ENCODE results near the gene CCNI2. TPM values are rescaled to one million over a fixed set of nuclear protein-coding genes. Genes with fewer than 3 reads are reported as not detected.
A peak's percentile ranks its signal among the peaks of the same experiment; 100 is the strongest.

Gene CCNI2
- total RNA-seq, 3 donors from 2014 or later: 0.98 to 2.0 TPM; not detected in 1

GRCh38 chr5:132777209-132778069, 30.2 kb downstream of the CCNI2 start, which contains the start of gene SEPTIN8:
Gene SEPTIN8 (minus strand): TSS chr5:132777239. CDS start chr5:132777137, 102 bp downstream.
- Histone ChIP-seq H3K27me3 (no peaks in the 10 kb centered on the region), H3K36me3 (no peaks in the 10 kb centered on the region), H3K4me1 (peaks cover 0 to 3% of the 10 kb centered on the region in 2 donors), H3K4me3 (peak within 1 kb of the TSS; percentile 81 to 99 (median 85)), H3K27ac (peak within 1 kb of the TSS; percentile 79 to 94), H3K9me3 (no peaks in the 10 kb centered on the region)
- TF ChIP-seq CTCF (IDR thresholded peaks at IDR 0.05) (no peak), POLR2AphosphoS5 (IDR thresholded peaks at IDR 0.05) (no peak), POLR2A (IDR thresholded peaks at IDR 0.05) (no peak)
- intact Hi-C loops (cut with DNase I; ENCODE audit: low total_unique reads): no loop called here
- DNase-seq (ENCODE audit: low spot score in 2 of 2): no peak

GRCh38 chr5:132778129-132778528, 30.9 kb downstream of the CCNI2 start:
- H3K36me3 ChIP-seq: no peaks in the 10 kb centered on the region
- H3K27me3 ChIP-seq: no peaks in the 10 kb centered on the region
- H3K27ac ChIP-seq: peak overlapping the region; percentile 79 to 94
- H3K4me1 ChIP-seq: peaks cover 0 to 3% of the 10 kb centered on the region in 2 donors
- TF ChIP-seq POLR2AphosphoS5 (IDR thresholded peaks at IDR 0.05): no peak
- TF ChIP-seq POLR2A (IDR thresholded peaks at IDR 0.05): no peak
- no peak for TF ChIP-seq CTCF (IDR thresholded peaks at IDR 0.05)
- H3K4me3 ChIP-seq: peak overlapping the region in 2 of 3 donors; percentile 85 to 99
- DNase-seq (ENCODE audit: low spot score in 2 of 2): no peak
- intact Hi-C loops (cut with DNase I; ENCODE audit: low total_unique reads): no loop called here
- H3K9me3 ChIP-seq: no peaks in the 10 kb centered on the region

GRCh38 chr5:132778856-132779255, 31.6 kb downstream of the CCNI2 start:
- Histone ChIP-seq H3K4me3 (no peak overlapping the region), H3K36me3 (no peaks in the 10 kb centered on the region), H3K27me3 (no peaks in the 10 kb centered on the region), H3K27ac (no peak overlapping the region), H3K9me3 (no peaks in the 10 kb centered on the region), H3K4me1 (peaks cover 0 to 3% of the 10 kb centered on the region in 2 donors)
- intact Hi-C loops (cut with DNase I; ENCODE audit: low total_unique reads): no loop called here
- TF ChIP-seq POLR2A (IDR thresholded peaks at IDR 0.05) (no peak), CTCF (IDR thresholded peaks at IDR 0.05) (no peak), POLR2AphosphoS5 (IDR thresholded peaks at IDR 0.05) (no peak)
- DNase-seq (ENCODE audit: low spot score in 2 of 2): no peak

GRCh38 chr5:132779961-132780360, 32.7 kb downstream of the CCNI2 start:
- Histone ChIP-seq H3K27me3 (no peaks in the 10 kb centered on the region), H3K9me3 (no peaks in the 10 kb centered on the region), H3K4me1 (peaks cover 0 to 3% of the 10 kb centered on the region in 2 donors), H3K36me3 (no peaks in the 10 kb centered on the region), H3K27ac (no peak overlapping the region), H3K4me3 (no peak overlapping the region)
- TF ChIP-seq CTCF (IDR thresholded peaks at IDR 0.05): no peak
- DNase-seq (ENCODE audit: low spot score in 2 of 2): no peak
- intact Hi-C loops (cut with DNase I; ENCODE audit: low total_unique reads): loop anchor here (5.0 kb wide), 1 partner anchor 708 kb away; the partner anchor contains the start of gene CSF2

GRCh38 chr5:132780577-132780976, 33.4 kb downstream of the CCNI2 start:
- peaks cover 0 to 3% of the 10 kb centered on the region in 2 donors for H3K4me1 ChIP-seq
- no peaks in the 10 kb centered on the region for H3K36me3 ChIP-seq
- TF ChIP-seq POLR2A (IDR thresholded peaks at IDR 0.05) (no peak), CTCF (IDR thresholded peaks at IDR 0.05) (no peak), POLR2AphosphoS5 (IDR thresholded peaks at IDR 0.05) (no peak)
- intact Hi-C loops (cut with DNase I; ENCODE audit: low total_unique reads): loop anchor here (5.0 kb wide), 1 partner anchor 708 kb away; the partner anchor contains the start of gene CSF2
- no peak overlapping the region for H3K27ac ChIP-seq
- DNase-seq (ENCODE audit: low spot score in 2 of 2): no peak
- H3K27me3 ChIP-seq: no peaks in the 10 kb centered on the region
- H3K4me3 ChIP-seq: no peak overlapping the region
- H3K9me3 ChIP-seq: no peaks in the 10 kb centered on the region
